HCT116 (cell line): ENCODE measurements around the gene CERKL. TPM values are rescaled to one million over a fixed set of nuclear protein-coding genes. Genes with fewer than 3 reads are reported as not detected.

Source experiments
- ATAC-seq: fragments of 200-7000 bp; cut with Tn5 transposase; 2 replicates; pipeline ENCODE4 v1.9.1; 2020; ENCODE audit warnings: mild to moderate bottlenecking, moderate library complexity
- BruUV-seq: library from RNA; stranded (reverse); fragments of 400-500 nt; replicated peaks from 2 replicates; lab custom pipeline; 2021; lab: Mats Ljungman, UMichigan
- CTCF ChIA-PET: fragments of 300-600 bp; sonication (Branson Sonifier 250); formaldehyde crosslinking; loops from one replicate; lab custom pipeline; 2021; ENCODE audit warnings: antibody characterized with exemption; lab: Charles Lee
- POLR2A ChIA-PET: fragments of 300-600, 350-600 bp; sonication (Branson Sonifier 250); formaldehyde crosslinking; loops from one replicate; lab custom pipeline; 2021; ENCODE audit warnings: antibody characterized with exemption; lab: Charles Lee
- RAD21 ChIA-PET, 2 experiments: fragments of 300-600 bp; sonication (Branson Sonifier 250); formaldehyde crosslinking; loops; one replicate each; lab custom pipeline; 2023; ENCODE audit warnings: low total read pairs in 2 of 2; ENCODE audit not compliant: uncharacterized antibody in 2 of 2, unreplicated experiment in 2 of 2, low non-redundant PET in 1 of 2; lab: Charles Lee
- DNase-seq: peaks from one replicate; pipeline ENCODE4 v3.0.0-alpha.2; 2010; ENCODE audit warnings: low read depth, low spot score
- H2AFZ ChIP-seq: fragments of 200-600 bp; shearing (Covaris generic), sonication (generic); 2 replicates; pipeline ENCODE4 v1.6.1; 2017; ENCODE audit warnings: low read depth, mixed run types, mixed read lengths, antibody characterized with exemption, low read length; ENCODE audit not compliant: poor library complexity, severe bottlenecking
- H3K27ac ChIP-seq: 2 replicates; pipeline ENCODE4 v1.5.1; 2012; ENCODE audit warnings: low read depth, low read length
- H3K27me3 ChIP-seq: fragments of 200-600 bp; sonication (generic); 2 replicates; pipeline ENCODE4 v1.6.1; 2016; ENCODE audit warnings: mixed run types, low read length, mixed read lengths; ENCODE audit not compliant: insufficient read depth
- H3K36me3 ChIP-seq, 2 experiments: fragments of 200-500 bp in 1 of 2; fragments of 200-600 bp in 1 of 2; sonication (Bioruptor generic) in 1 of 2; sonication (generic) in 1 of 2; 2 replicates each; pipeline versions ENCODE4 v1.5.1 to v1.6.1; 2014 to 2016; ENCODE audit warnings: low read length in 2 of 2, inconsistent platforms in 1 of 2, mixed read lengths in 1 of 2, mixed run types in 1 of 2; ENCODE audit not compliant: insufficient read depth in 2 of 2, control insufficient read depth in 1 of 2
- H3K4me1 ChIP-seq, 2 experiments: fragments of 200-600 bp in 1 of 2; sonication (generic) in 1 of 2; 2 replicates each; pipeline versions ENCODE4 v1.5.1 to v1.6.1; 2012 to 2017; ENCODE audit warnings: low read length in 2 of 2, inconsistent platforms in 1 of 2, mild to moderate bottlenecking in 1 of 2, mixed read lengths in 1 of 2, mixed run types in 1 of 2, moderate library complexity in 1 of 2; ENCODE audit not compliant: insufficient read depth in 2 of 2, control insufficient read depth in 1 of 2
- H3K4me2 ChIP-seq: fragments of 200-600 bp; sonication (generic); 2 replicates; pipeline ENCODE4 v1.6.1; 2017; ENCODE audit warnings: mixed run types, low read length, mixed read lengths
- H3K4me3 ChIP-seq, 2 experiments: fragments of 200-600 bp in 1 of 2; sonication (generic) in 1 of 2; replicated peaks in 1 of 2; 2 replicates each; pipeline ENCODE4 v1.5.1; 2011 to 2016; ENCODE audit warnings: low read length in 2 of 2, control low read depth in 1 of 2, low read depth in 1 of 2, mild to moderate bottlenecking in 1 of 2, mixed read lengths in 1 of 2, mixed run types in 1 of 2
- H3K79me2 ChIP-seq: fragments of 200-600 bp; sonication (generic); 2 replicates; pipeline ENCODE4 v1.6.1; 2017; ENCODE audit warnings: mild to moderate bottlenecking, mixed run types, low read length, moderate library complexity, mixed read lengths; ENCODE audit not compliant: insufficient read depth
- H3K9ac ChIP-seq: fragments of 200-600 bp; sonication (generic); 2 replicates; pipeline ENCODE4 v1.6.1; 2016; ENCODE audit warnings: low read length, mixed read lengths
- H3K9me2 ChIP-seq: fragments of 200-600 bp; sonication (generic), shearing (Covaris generic); 2 replicates; pipeline ENCODE4 v1.6.1; 2017; ENCODE audit warnings: mixed run types, mild to moderate bottlenecking, moderate library complexity; ENCODE audit not compliant: insufficient read depth
- H3K9me3 ChIP-seq, 2 experiments: fragments of 200-500 bp in 1 of 2; fragments of 200-600 bp in 1 of 2; sonication (Bioruptor generic) in 1 of 2; sonication (generic) in 1 of 2; 2 replicates each; pipeline ENCODE4 v1.6.1; 2014 to 2017; ENCODE audit warnings: low read length in 2 of 2, mixed read lengths in 2 of 2, inconsistent platforms in 1 of 2, low read depth in 1 of 2, mild to moderate bottlenecking in 1 of 2, mixed run types in 1 of 2, moderate library complexity in 1 of 2; ENCODE audit not compliant: control insufficient read depth in 1 of 2, insufficient read depth in 1 of 2
- H4K20me1 ChIP-seq: fragments of 200-600 bp; sonication (generic), shearing (Covaris generic); 2 replicates; pipeline ENCODE4 v1.6.1; 2017; ENCODE audit warnings: mixed run types, mild to moderate bottlenecking, moderate library complexity; ENCODE audit not compliant: insufficient read depth
- ATF3 ChIP-seq: IDR thresholded peaks from 2 replicates; pipeline ENCODE4 v1.6.1; 2012
- CBX3 ChIP-seq: IDR thresholded peaks from 2 replicates; pipeline ENCODE4 v1.6.1; 2012; ENCODE audit warnings: low read depth
- CEBPB ChIP-seq: IDR thresholded peaks from 2 replicates; pipeline ENCODE4 v1.6.1; 2012; ENCODE audit warnings: low read depth
- CTCF ChIP-seq, 3 experiments: fragments of 200-600 bp in 1 of 3; sonication (generic) in 1 of 3; IDR thresholded peaks in 2 of 3; conservative IDR thresholded peaks in 1 of 3; 2 replicates each; pipeline ENCODE4 v1.5.1; 2012 to 2017; ENCODE audit warnings: low read depth in 2 of 3, low read length in 2 of 3, antibody characterized with exemption in 1 of 3, borderline replicate concordance in 1 of 3, control low read depth in 1 of 3, mild to moderate bottlenecking in 1 of 3, mixed read lengths in 1 of 3, mixed run types in 1 of 3, moderate library complexity in 1 of 3; ENCODE audit not compliant: insufficient read depth in 1 of 3
- EGR1 ChIP-seq: IDR thresholded peaks from 2 replicates; pipeline ENCODE4 v1.6.1; 2012; ENCODE audit warnings: low read depth
- EZH2 ChIP-seq: fragments of 200-600 bp; sonication (generic); IDR thresholded peaks from 2 replicates; pipeline ENCODE4 v1.6.1; 2017; ENCODE audit warnings: antibody characterized with exemption, mixed run types
- EZH2phosphoT487 ChIP-seq: fragments of 200-600 bp; IDR thresholded peaks from 2 replicates; pipeline ENCODE4 v1.6.1; 2018; ENCODE audit warnings: antibody characterized with exemption, borderline replicate concordance
- FOSL1 ChIP-seq: IDR thresholded peaks from 2 replicates; pipeline ENCODE4 v1.6.1; 2012; ENCODE audit warnings: low read depth
- JUND ChIP-seq: IDR thresholded peaks from 2 replicates; pipeline ENCODE4 v1.6.1; 2012
- MAX ChIP-seq: IDR thresholded peaks from 2 replicates; pipeline ENCODE4 v1.6.1; 2012
- POLR2A ChIP-seq: IDR thresholded peaks from 2 replicates; pipeline ENCODE4 v1.7.0; 2011; ENCODE audit warnings: borderline replicate concordance; ENCODE audit not compliant: insufficient read depth, insufficient read length; ENCODE audit errors: extremely low read depth
- POLR2AphosphoS5 ChIP-seq: IDR thresholded peaks from 2 replicates; pipeline ENCODE4 v1.6.1; 2011; ENCODE audit warnings: mild to moderate bottlenecking, low read depth, low read length, moderate library complexity
- RAD21 ChIP-seq: IDR thresholded peaks from 2 replicates; pipeline ENCODE4 v1.6.1; 2012; ENCODE audit warnings: low read depth, mild to moderate bottlenecking
- SP1 ChIP-seq: IDR thresholded peaks from 2 replicates; pipeline ENCODE4 v1.6.1; 2012; ENCODE audit warnings: low read depth
- TCF7L2 ChIP-seq: IDR thresholded peaks from 2 replicates; pipeline ENCODE4 v1.7.0; 2011; ENCODE audit warnings: borderline replicate concordance, inconsistent platforms; ENCODE audit not compliant: insufficient read depth, insufficient read length; ENCODE audit errors: extremely low read depth
- ZNF274 ChIP-seq: fragments of 200-500 bp; sonication (Bioruptor generic); IDR thresholded peaks from 2 replicates; pipeline ENCODE4 v1.6.1; 2014; ENCODE audit warnings: mild to moderate bottlenecking, low read depth, low read length, inconsistent platforms
- intact Hi-C: fragments of 100-400 bp; cut with micrococcal nuclease; formaldehyde crosslinking; loops from 2 replicates; pipeline ENCODE4 v1.10.0; 2022
- total RNA-seq: library from RNA; stranded (reverse); gene quantifications from one replicate; pipeline ENCODE4 v1.2.1, GENCODE V29; 2021; ENCODE audit not compliant: unreplicated experiment

Gene CERKL
- total RNA-seq, 1 experiment from 2014 or later, result 0.66 TPM

- no peaks in the 10 kb centered on the region for H3K79me2 ChIP-seq
- H2AFZ ChIP-seq, result no peak overlapping the region
- no peak overlapping the region for H3K27ac ChIP-seq
- no peaks in the 10 kb centered on the region for H3K9me2 ChIP-seq
- POLR2A ChIA-PET, result no interaction called here
- TF ChIP-seq CEBPB (no peak), JUND (no peak), EGR1 (no peak), ATF3 (no peak), EZH2 (no peak), FOSL1 (no peak), EZH2phosphoT487 (no peak), RAD21 (no peak)
- TF ChIP-seq, all 23 proteins: peak for 0
- intact Hi-C loops, result no loop called here
- H3K9ac ChIP-seq, result no peak overlapping the region
- CTCF ChIA-PET, result interaction anchor here (0.7 kb wide), 1 partner anchor 541 kb away, joined by 3 read pairs; no protein-coding TSS in a partner anchor
- ATAC-seq (no peak), DNase-seq (no peak)
- H3K27me3 ChIP-seq, result no peaks in the 10 kb centered on the region
- H3K4me1 ChIP-seq, result no peaks in the 10 kb centered on the region
- H4K20me1 ChIP-seq, result no peaks in the 10 kb centered on the region
- no TSS peak for BruUV-seq
- no peak overlapping the region for H3K4me3 ChIP-seq
- RAD21 ChIA-PET, result no interaction called here
- H3K4me2 ChIP-seq, result no peak overlapping the region
- H3K36me3 ChIP-seq, result no peaks in the 10 kb centered on the region
- H3K9me3 ChIP-seq, result no peaks in the 10 kb centered on the region
These were observed 40.2 kb upstream of the CERKL start for GRCh38 chr2:181697126-181697525.

- no peaks in the 10 kb centered on the region for H3K27me3 ChIP-seq
- intact Hi-C loops, result no loop called here
- H3K36me3 ChIP-seq, result no peaks in the 10 kb centered on the region
- POLR2A ChIA-PET, result no interaction called here
- ATAC-seq (no peak), DNase-seq (no peak)
- RAD21 ChIA-PET, result no interaction called here
- H3K4me2 ChIP-seq, result no peak overlapping the region
- H3K9ac ChIP-seq, result no peak overlapping the region
- H3K79me2 ChIP-seq, result no peaks in the 10 kb centered on the region
- H3K4me1 ChIP-seq, result no peaks in the 10 kb centered on the region
- H3K9me2 ChIP-seq, result no peaks in the 10 kb centered on the region
- no peak overlapping the region for H2AFZ ChIP-seq
- CTCF ChIA-PET, result no interaction called here
- H4K20me1 ChIP-seq, result no peaks in the 10 kb centered on the region
- H3K9me3 ChIP-seq, result no peaks in the 10 kb centered on the region
- no peak overlapping the region for H3K4me3 ChIP-seq
- BruUV-seq, result no TSS peak
- no peak overlapping the region for H3K27ac ChIP-seq
- TF ChIP-seq ATF3 (no peak), RAD21 (no peak), FOSL1 (no peak), TCF7L2 (no peak), EZH2phosphoT487 (no peak), CBX3 (no peak), CTCF (IDR thresholded peaks at IDR 0.05 in 2 of 3, conservative IDR thresholded peaks at IDR 0.05 in 1 of 3; ENCODE audit: borderline replicate concordance in 1 of 3, insufficient read depth in 1 of 3, low read depth in 2 of 3, low read length in 2 of 3) (no peak), ZNF274 (no peak), SP1 (no peak), POLR2AphosphoS5 (no peak), MAX (no peak), JUND (no peak), CEBPB (no peak), POLR2A (no peak)
These were observed 37.4 kb upstream of the CERKL start for GRCh38 chr2:181694271-181694670.
